K562 (cell line): Measurements from ENCODE around the gene DUSP3. TPM values are rescaled to one million over a fixed set of nuclear protein-coding genes. Genes with fewer than 3 reads are reported as not detected.

Source experiments
- ATAC-seq: fragments of 200-7000 bp; cut with Tn5 transposase; 3 replicates; pipeline ENCODE4 v1.9.1; 2020; ENCODE audit warnings: moderate library complexity
- BruUV-seq: library from RNA; stranded (reverse); fragments of 400-500 nt; replicated peaks from 2 replicates; lab custom pipeline; 2021; lab: Mats Ljungman, UMichigan
- CTCF ChIA-PET: fragments of 300-600 bp; formaldehyde crosslinking; extraction: SDS; loops from one replicate; lab custom pipeline; 2021; ENCODE audit warnings: low intra/inter-chr PET ratio; lab: Yijun Ruan, JAX
- POLR2A ChIA-PET: fragments of 300-600, 350-650 bp; sonication (Branson Sonifier 250); formaldehyde crosslinking; extraction: SDS; loops from one replicate; lab custom pipeline; 2021; ENCODE audit warnings: antibody characterized with exemption, inconsistent platforms; lab: Yijun Ruan, JAX
- DNase-seq, 4 experiments: peaks; one replicate each; pipeline versions ENCODE4 v3.0.0 to v3.0.0-alpha.2; 2011 to 2018; ENCODE audit warnings: low spot score in 3 of 4, mixed read lengths in 3 of 4; ENCODE audit errors: extremely low read depth in 1 of 4
- FAIRE-seq: peaks from 2 replicates; lab custom pipeline; 2011; peaks lifted over from hg19 to GRCh38; lab: Jason Lieb, UNC
- H2AFZ ChIP-seq: 2 replicates; pipeline ENCODE4 v1.6.0; 2011; ENCODE audit warnings: low read depth, low read length, control low read depth, inconsistent platforms
- H3K27ac ChIP-seq: fragments of 200-600 bp; 3 replicates; pipeline ENCODE4 v1.8.0; 2011; ENCODE audit warnings: low read depth, mild to moderate bottlenecking, control low read depth, inconsistent platforms, low read length, moderate library complexity, mixed read lengths; ENCODE audit errors: extremely low read depth
- H3K27me3 ChIP-seq, 2 experiments: fragments of 300-600 bp in 1 of 2; 2 replicates in 1 of 2; 3 replicates in 1 of 2; pipeline versions ENCODE4 v1.6.0 to v1.8.0; 2011; ENCODE audit warnings: inconsistent platforms in 2 of 2, low read length in 2 of 2, mild to moderate bottlenecking in 1 of 2, mixed read lengths in 1 of 2, moderate library complexity in 1 of 2; ENCODE audit not compliant: control insufficient read depth in 2 of 2, insufficient read depth in 2 of 2
- H3K36me3 ChIP-seq: fragments of 300-600 bp; 3 replicates; pipeline ENCODE4 v1.8.0; 2011; ENCODE audit warnings: mild to moderate bottlenecking, low read length, inconsistent platforms; ENCODE audit not compliant: control insufficient read depth, insufficient read depth
- H3K4me1 ChIP-seq, 2 experiments: fragments of 200-600 bp in 1 of 2; replicated peaks in 1 of 2; 2 replicates in 1 of 2; 3 replicates in 1 of 2; pipeline versions ENCODE4 v1.5.1 to v1.8.0; 2011; ENCODE audit warnings: inconsistent platforms in 2 of 2, low read length in 2 of 2, mild to moderate bottlenecking in 1 of 2, mixed read lengths in 1 of 2, moderate library complexity in 1 of 2; ENCODE audit not compliant: control insufficient read depth in 2 of 2, insufficient read depth in 2 of 2
- H3K4me2 ChIP-seq: 2 replicates; pipeline ENCODE4 v1.6.1; 2011; ENCODE audit warnings: low read length, control low read depth, inconsistent platforms, mixed read lengths; ENCODE audit not compliant: insufficient read depth
- H3K4me3 ChIP-seq: fragments of 200-600 bp; sonication (generic), shearing (Covaris generic); 2 replicates; pipeline ENCODE4 v1.5.1; 2016; ENCODE audit warnings: control low read depth, inconsistent platforms
- H3K79me2 ChIP-seq: fragments of 200-600 bp; 3 replicates; pipeline ENCODE4 v1.8.0; 2011; ENCODE audit warnings: low read length, inconsistent platforms; ENCODE audit not compliant: control insufficient read depth, insufficient read depth
- H3K9ac ChIP-seq, 2 experiments: 2 replicates each; pipeline versions ENCODE4 v1.6.0 to v1.6.1; 2011; ENCODE audit warnings: low read depth in 2 of 2, low read length in 2 of 2, control low read depth in 1 of 2, inconsistent platforms in 1 of 2, mild to moderate bottlenecking in 1 of 2, mixed read lengths in 1 of 2; ENCODE audit not compliant: insufficient read depth in 1 of 2
- H3K9me1 ChIP-seq: one replicate; pipeline ENCODE4 v1.6.0; 2011; ENCODE audit warnings: inconsistent platforms, mild to moderate bottlenecking, low read length, moderate library complexity; ENCODE audit not compliant: control insufficient read depth, insufficient read depth
- H3K9me3 ChIP-seq: replicated peaks from 2 replicates; pipeline ENCODE4 v1.5.1; 2011; ENCODE audit warnings: low read depth, low read length, inconsistent platforms; ENCODE audit not compliant: control insufficient read depth, insufficient read depth
- H4K20me1 ChIP-seq: replicated peaks from 2 replicates; pipeline ENCODE4 v1.6.1; 2011; ENCODE audit warnings: low read length, inconsistent platforms, mixed read lengths; ENCODE audit not compliant: control insufficient read depth, insufficient read depth
- KLF13 ChIP-seq: fragments of 450-650 bp; IDR thresholded peaks from 2 replicates; pipeline ENCODE4 v1.6.1; 2016; ENCODE audit warnings: missing genetic modification characterization, low read depth, mild to moderate bottlenecking, missing compliant biosample characterization, moderate library complexity, borderline replicate concordance
- NKRF ChIP-seq: fragments of 450-650 bp; IDR thresholded peaks from 2 replicates; pipeline ENCODE4 v1.6.1; 2016; ENCODE audit warnings: borderline replicate concordance
- ZKSCAN3 ChIP-seq: fragments of 250-450 bp; sonication (Bioruptor Pico); IDR thresholded peaks from 2 replicates; pipeline ENCODE4 v1.4.0; 2020
- WGBS: fragments of 100-300 bp; shearing (Covaris generic); methylation state at CpG from one replicate; pipeline ENCODE4 v1.1.6; 2016; ENCODE audit warnings: low coverage, mixed read lengths; ENCODE audit not compliant: insufficient coverage; ENCODE audit errors: missing lambda C conversion rate; 5-methylcytosine and 5-hydroxymethylcytosine counted together
- in situ Hi-C: fragments of 300-500 bp; cut with MboI; formaldehyde crosslinking; loops from 4 replicates; pipeline ENCODE4 v1.15.0; 2018; ENCODE audit warnings: inconsistent platforms, mixed read lengths
- intact Hi-C: fragments of 100-400 bp; cut with micrococcal nuclease; formaldehyde crosslinking; loops from 2 replicates; pipeline ENCODE4 v1.14.2; 2022
- polyA plus RNA-seq, 8 experiments: library from polyadenylated mRNA; depleted of rRNA in 4 of 8; stranded (reverse) in 5 of 8; unstranded in 3 of 8; fragments of >200 nt; fragmentation: Nextera tagmentation in 2 of 8; fragmentation: Illumina TruSeq in 1 of 8; extraction: Ambion mirVana in 2 of 8; extraction: Trizol in 1 of 8; gene quantifications; 2 replicates each; pipeline versions ENCODE4 v1.2.1 to v1.2.3, GENCODE V29; 2011 to 2014; ENCODE audit warnings: inconsistent platforms in 1 of 8, missing spikeins in 1 of 8
- total RNA-seq, 7 experiments: library from RNA; depleted of rRNA in 6 of 7; stranded (reverse); fragments of >200 nt in 6 of 7; fragmentation: Illumina TruSeq in 2 of 7; extraction: Trizol in 2 of 7; gene quantifications; 2 replicates each; pipeline versions ENCODE4 v1.2.1 to v1.2.3, GENCODE V29; 2011 to 2021; ENCODE audit warnings: low replicate concordance in 1 of 7

Gene DUSP3
- total and polyA plus RNA-seq, 9 of the 15 experiments (the other 6 are each of a cell fraction or from before 2014, with no cell fraction given): 4.1 to 19.8 (median 12.3) TPM

- H3K27ac ChIP-seq: no peak overlapping the region
- no peaks in the 10 kb centered on the region; a peak in 1 of 5 replicates for H3K4me1 ChIP-seq
- in situ Hi-C loops: no loop called here
- no peak overlapping the region for H3K9ac ChIP-seq
- no peaks in the 10 kb centered on the region for H3K36me3 ChIP-seq
- H3K27me3 ChIP-seq: peaks cover 0 to 5% of the 10 kb centered on the region in 2 experiments; a peak in 1 of 5 replicates
- ChIA-PET POLR2A (interaction anchor here (1.0 kb wide), 1 partner anchor 10 kb away, joined by 4 read pairs; no protein-coding TSS in a partner anchor), CTCF (no interaction called here)
- H2AFZ ChIP-seq: no peak overlapping the region
- TF ChIP-seq ZKSCAN3 (CRISPR knock-in tag): no peak
- no peak for TF ChIP-seq KLF13 (tag)
- TF ChIP-seq NKRF: no peak
- H3K79me2 ChIP-seq: no peaks in the 10 kb centered on the region
- H3K4me3 ChIP-seq: no peak overlapping the region
- no peaks in the 10 kb centered on the region for H3K9me3 ChIP-seq
- DNase-seq: no peak
- no peaks in the 10 kb centered on the region for H3K9me1 ChIP-seq
- no peak overlapping the region for H3K4me2 ChIP-seq
- no TSS peak for BruUV-seq
- H4K20me1 ChIP-seq: no peaks in the 10 kb centered on the region
- FAIRE-seq: no peak
- intact Hi-C loops: no loop called here
- ATAC-seq: no peak
- WGBS: 27% methylated on average over 2 of the region's 2 CpGs
Measured at GRCh38 chr17:43799047-43799446, 20.3 kb upstream of the DUSP3 start.
